Ishikawa (cell line): ENCODE results near the gene RRBP1.

Experiments
- CREB1 ChIP-seq: IDR thresholded peaks from 2 replicates; pipeline ENCODE4 v1.6.1; 2012; ENCODE audit warnings: low read depth
- TAF1 ChIP-seq: IDR thresholded peaks from 2 replicates; pipeline ENCODE4 v1.6.1; 2012; ENCODE audit warnings: low read depth, mild to moderate bottlenecking
- ZBTB7A ChIP-seq: IDR thresholded peaks from 2 replicates; pipeline ENCODE4 v1.6.1; 2012; ENCODE audit warnings: low read depth

DNA sequence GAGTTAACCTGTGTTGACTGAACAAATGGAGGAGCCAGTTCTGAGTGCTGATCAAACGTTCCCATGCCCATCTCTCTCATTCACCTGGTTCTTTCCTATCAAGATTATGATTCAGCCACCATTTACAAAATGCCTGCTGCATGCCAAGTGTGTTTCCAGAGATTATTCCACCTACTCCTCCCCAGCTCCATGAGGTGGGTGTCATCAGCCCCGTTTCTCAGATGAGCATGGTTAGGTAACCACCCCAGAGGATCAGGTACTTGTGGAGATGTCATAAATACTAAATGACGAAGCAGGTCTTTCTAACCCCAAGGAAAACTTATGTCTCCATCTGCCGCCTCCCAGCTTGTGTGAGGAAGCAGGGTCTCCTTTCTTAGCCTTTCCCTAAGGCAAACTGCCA is 19.8 kb upstream of the RRBP1 start:
- TF ChIP-seq TAF1 (no peak), CREB1 (no peak), ZBTB7A (no peak)
